GM18868 (cell line): ENCODE data around the gene NOTCH1.
"Not testable (repeated sequence)": the region's sequence is repeated elsewhere in the genome, so short reads cannot be mapped to it uniquely, and the experiment has no call there.

Experiments used
- ATAC-seq: cut with Tn5 transposase; IDR thresholded peaks from one replicate; pipeline ENCODE4 v1.9.1; 2021; ENCODE audit warnings: mild to moderate bottlenecking, moderate library complexity; ENCODE audit not compliant: unreplicated experiment

Gene NOTCH1

GRCh38 chr9:136565086-136565714 is 19.4 kb upstream of the NOTCH1 start:
- ATAC-seq: no peak

GRCh38 chr9:136564379-136564988 is 18.6 kb upstream of the NOTCH1 start:
- no peak for ATAC-seq

GRCh38 chr9:136563646-136564325 is 17.9 kb upstream of the NOTCH1 start:
- no peak for ATAC-seq

- no peak for ATAC-seq
These were observed 17.1 kb upstream of the NOTCH1 start for GRCh38 chr9:136562746-136563495.

- ATAC-seq: no peak
These were observed 15.9 kb upstream of the NOTCH1 start for GRCh38 chr9:136561779-136562178.

GRCh38 chr9:136560586-136560985 is 14.7 kb upstream of the NOTCH1 start:
- no peak for ATAC-seq

GRCh38 chr9:136559371-136559770 is 13.5 kb upstream of the NOTCH1 start:
- not testable (repeated sequence) for ATAC-seq

GRCh38 chr9:136558846-136559245 is 13.0 kb upstream of the NOTCH1 start:
- ATAC-seq: not testable (repeated sequence)

GRCh38 chr9:136558373-136558772 is 12.5 kb upstream of the NOTCH1 start:
- ATAC-seq: no peak

- ATAC-seq: no peak
These were observed 11.2 kb upstream of the NOTCH1 start for GRCh38 chr9:136557036-136557435.

- ATAC-seq: no peak
These were observed 10.3 kb upstream of the NOTCH1 start for GRCh38 chr9:136556166-136556565.

GRCh38 chr9:136554870-136555269 is 9.0 kb upstream of the NOTCH1 start:
- ATAC-seq: no peak

GRCh38 chr9:136553581-136553980 is 7.7 kb upstream of the NOTCH1 start:
- ATAC-seq: no peak

- ATAC-seq: no peak
These were observed 6.4 kb upstream of the NOTCH1 start for GRCh38 chr9:136552117-136552703.

GRCh38 chr9:136551401-136552116 is 5.7 kb upstream of the NOTCH1 start:
- no peak for ATAC-seq

GRCh38 chr9:136550439-136551289 is 4.8 kb upstream of the NOTCH1 start:
- no peak for ATAC-seq

- ATAC-seq: no peak
These were observed 3.4 kb upstream of the NOTCH1 start for GRCh38 chr9:136549010-136549980.

- no peak for ATAC-seq
These were observed 1.8 kb upstream of the NOTCH1 start for GRCh38 chr9:136547508-136548215.
